Colon (tissue), 2 donors: ENCODE results near the gene TGFBR2.
A peak's percentile ranks its signal among the peaks of the same experiment; 100 is the strongest.
"Not testable (repeated sequence)": the region's sequence is repeated elsewhere in the genome, so short reads cannot be mapped to it uniquely, and the experiment has no call there.

Experiments used
- FAIRE-seq: peaks from 2 replicates; lab custom pipeline; 2012; peaks lifted over from hg19 to GRCh38; lab: Jason Lieb, UNC
- donor health status: control.
- donor health status: control.

The TGFBR2 gene

GRCh38 chr3:30620402-30621360 is 14.3 kb downstream of the TGFBR2 start:
- FAIRE-seq = no peak

- no peak for FAIRE-seq
These were observed 15.2 kb downstream of the TGFBR2 start for GRCh38 chr3:30621576-30621975.

GRCh38 chr3:30622047-30622545 is 15.7 kb downstream of the TGFBR2 start:
- no peak for FAIRE-seq

- FAIRE-seq = peak; percentile 65
These were observed 16.4 kb downstream of the TGFBR2 start for GRCh38 chr3:30622790-30623189.

- FAIRE-seq = no peak
These were observed 16.9 kb downstream of the TGFBR2 start for GRCh38 chr3:30623351-30623750.

- FAIRE-seq = not testable (repeated sequence)
These were observed 18.1 kb downstream of the TGFBR2 start for GRCh38 chr3:30624480-30624879.

- FAIRE-seq = no peak
These were observed 19.4 kb downstream of the TGFBR2 start for GRCh38 chr3:30625541-30626438.

GRCh38 chr3:30626443-30627180 is 20.2 kb downstream of the TGFBR2 start:
- no peak for FAIRE-seq

- FAIRE-seq = no peak
These were observed 22.0 kb downstream of the TGFBR2 start for GRCh38 chr3:30628205-30628900.

- no peak for FAIRE-seq
These were observed 22.6 kb downstream of the TGFBR2 start for GRCh38 chr3:30628901-30629590.

GRCh38 chr3:30629746-30630145 is 23.3 kb downstream of the TGFBR2 start:
- no peak for FAIRE-seq

- no peak for FAIRE-seq
These were observed 24.0 kb downstream of the TGFBR2 start for GRCh38 chr3:30630238-30631030.

GRCh38 chr3:30631243-30631904 is 25.0 kb downstream of the TGFBR2 start:
- no peak for FAIRE-seq

GRCh38 chr3:30632065-30632464 is 25.7 kb downstream of the TGFBR2 start:
- FAIRE-seq = no peak

GRCh38 chr3:30632521-30632920 is 26.1 kb downstream of the TGFBR2 start:
- FAIRE-seq = no peak

GRCh38 chr3:30633718-30634117 is 27.3 kb downstream of the TGFBR2 start:
- no peak for FAIRE-seq

- no peak for FAIRE-seq
These were observed 28.6 kb downstream of the TGFBR2 start for GRCh38 chr3:30634761-30635735.
